Ishikawa (cell line): Measurements from ENCODE around the gene RNU6-7.

Experiments used
- CEBPB ChIP-seq: IDR thresholded peaks from 2 replicates; pipeline ENCODE4 v1.6.1; 2012
- CREB1 ChIP-seq: IDR thresholded peaks from 2 replicates; pipeline ENCODE4 v1.6.1; 2012; ENCODE audit warnings: low read depth
- EGR1 ChIP-seq: IDR thresholded peaks from 2 replicates; pipeline ENCODE4 v1.6.1; 2012
- EP300 ChIP-seq: IDR thresholded peaks from 2 replicates; pipeline ENCODE4 v1.6.1; 2012; ENCODE audit warnings: borderline replicate concordance
- FOXM1 ChIP-seq: IDR thresholded peaks from 2 replicates; pipeline ENCODE4 v1.6.1; 2012; ENCODE audit warnings: low read depth, borderline replicate concordance
- NFIC ChIP-seq: IDR thresholded peaks from 2 replicates; pipeline ENCODE4 v1.6.1; 2012
- RAD21 ChIP-seq: IDR thresholded peaks from 2 replicates; pipeline ENCODE4 v1.6.1; 2012; ENCODE audit warnings: low read depth
- TAF1 ChIP-seq: IDR thresholded peaks from 2 replicates; pipeline ENCODE4 v1.6.1; 2012; ENCODE audit warnings: low read depth, mild to moderate bottlenecking
- TCF12 ChIP-seq: IDR thresholded peaks from 2 replicates; pipeline ENCODE4 v1.6.1; 2012; ENCODE audit warnings: low read depth
- TEAD4 ChIP-seq: IDR thresholded peaks from 2 replicates; pipeline ENCODE4 v1.6.1; 2012
- YY1 ChIP-seq: IDR thresholded peaks from 2 replicates; pipeline ENCODE4 v1.6.1; 2012; ENCODE audit warnings: low read depth
- ZBTB7A ChIP-seq: IDR thresholded peaks from 2 replicates; pipeline ENCODE4 v1.6.1; 2012; ENCODE audit warnings: low read depth
- TF ChIP-seq, protein P1 (sequence below): IDR thresholded peaks from 2 replicates; pipeline ENCODE4 v1.6.1; 2012
- TF ChIP-seq, protein P2 (sequence below): IDR thresholded peaks from 2 replicates; pipeline ENCODE4 v1.6.1; 2012; ENCODE audit warnings: low read depth, mild to moderate bottlenecking
- TF ChIP-seq, protein P3 (sequence below): IDR thresholded peaks from 2 replicates; pipeline ENCODE4 v1.6.1; 2012

The RNU6-7 gene

DNA sequence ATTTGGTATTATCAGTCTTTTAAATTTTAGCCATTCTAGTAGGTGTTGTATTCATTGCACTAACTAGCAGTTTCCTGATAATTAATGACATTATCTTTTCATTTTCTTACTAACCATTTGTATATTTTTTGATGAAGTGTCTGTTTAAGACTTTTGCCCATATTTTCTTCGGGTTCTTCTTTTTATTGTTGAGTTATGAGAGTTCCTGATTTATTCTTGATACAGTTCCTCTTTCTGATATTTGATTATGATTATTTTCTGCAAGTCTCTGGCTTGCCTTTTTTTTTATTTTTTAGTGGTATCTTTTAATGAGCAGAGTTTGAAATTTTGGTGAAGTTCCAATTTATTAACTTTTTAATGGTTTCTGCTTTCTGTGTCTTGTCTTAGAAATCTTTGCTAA lies 6.2 kb upstream of the RNU6-7 start:
- TF ChIP-seq RAD21 (no peak), CEBPB (no peak), TCF12 (no peak), YY1 (no peak), NFIC (no peak), EP300 (no peak), TAF1 (no peak), TEAD4 (no peak), ZBTB7A (no peak), FOXM1 (no peak), CREB1 (no peak)
- TF ChIP-seq, protein P1, sequence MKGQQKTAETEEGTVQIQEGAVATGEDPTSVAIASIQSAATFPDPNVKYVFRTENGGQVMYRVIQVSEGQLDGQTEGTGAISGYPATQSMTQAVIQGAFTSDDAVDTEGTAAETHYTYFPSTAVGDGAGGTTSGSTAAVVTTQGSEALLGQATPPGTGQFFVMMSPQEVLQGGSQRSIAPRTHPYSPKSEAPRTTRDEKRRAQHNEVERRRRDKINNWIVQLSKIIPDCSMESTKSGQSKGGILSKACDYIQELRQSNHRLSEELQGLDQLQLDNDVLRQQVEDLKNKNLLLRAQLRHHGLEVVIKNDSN, result no peak
- TF ChIP-seq, protein P2, sequence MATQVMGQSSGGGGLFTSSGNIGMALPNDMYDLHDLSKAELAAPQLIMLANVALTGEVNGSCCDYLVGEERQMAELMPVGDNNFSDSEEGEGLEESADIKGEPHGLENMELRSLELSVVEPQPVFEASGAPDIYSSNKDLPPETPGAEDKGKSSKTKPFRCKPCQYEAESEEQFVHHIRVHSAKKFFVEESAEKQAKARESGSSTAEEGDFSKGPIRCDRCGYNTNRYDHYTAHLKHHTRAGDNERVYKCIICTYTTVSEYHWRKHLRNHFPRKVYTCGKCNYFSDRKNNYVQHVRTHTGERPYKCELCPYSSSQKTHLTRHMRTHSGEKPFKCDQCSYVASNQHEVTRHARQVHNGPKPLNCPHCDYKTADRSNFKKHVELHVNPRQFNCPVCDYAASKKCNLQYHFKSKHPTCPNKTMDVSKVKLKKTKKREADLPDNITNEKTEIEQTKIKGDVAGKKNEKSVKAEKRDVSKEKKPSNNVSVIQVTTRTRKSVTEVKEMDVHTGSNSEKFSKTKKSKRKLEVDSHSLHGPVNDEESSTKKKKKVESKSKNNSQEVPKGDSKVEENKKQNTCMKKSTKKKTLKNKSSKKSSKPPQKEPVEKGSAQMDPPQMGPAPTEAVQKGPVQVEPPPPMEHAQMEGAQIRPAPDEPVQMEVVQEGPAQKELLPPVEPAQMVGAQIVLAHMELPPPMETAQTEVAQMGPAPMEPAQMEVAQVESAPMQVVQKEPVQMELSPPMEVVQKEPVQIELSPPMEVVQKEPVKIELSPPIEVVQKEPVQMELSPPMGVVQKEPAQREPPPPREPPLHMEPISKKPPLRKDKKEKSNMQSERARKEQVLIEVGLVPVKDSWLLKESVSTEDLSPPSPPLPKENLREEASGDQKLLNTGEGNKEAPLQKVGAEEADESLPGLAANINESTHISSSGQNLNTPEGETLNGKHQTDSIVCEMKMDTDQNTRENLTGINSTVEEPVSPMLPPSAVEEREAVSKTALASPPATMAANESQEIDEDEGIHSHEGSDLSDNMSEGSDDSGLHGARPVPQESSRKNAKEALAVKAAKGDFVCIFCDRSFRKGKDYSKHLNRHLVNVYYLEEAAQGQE, result no peak
- TF ChIP-seq, protein P3, sequence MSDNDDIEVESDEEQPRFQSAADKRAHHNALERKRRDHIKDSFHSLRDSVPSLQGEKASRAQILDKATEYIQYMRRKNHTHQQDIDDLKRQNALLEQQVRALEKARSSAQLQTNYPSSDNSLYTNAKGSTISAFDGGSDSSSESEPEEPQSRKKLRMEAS, result no peak

DNA sequence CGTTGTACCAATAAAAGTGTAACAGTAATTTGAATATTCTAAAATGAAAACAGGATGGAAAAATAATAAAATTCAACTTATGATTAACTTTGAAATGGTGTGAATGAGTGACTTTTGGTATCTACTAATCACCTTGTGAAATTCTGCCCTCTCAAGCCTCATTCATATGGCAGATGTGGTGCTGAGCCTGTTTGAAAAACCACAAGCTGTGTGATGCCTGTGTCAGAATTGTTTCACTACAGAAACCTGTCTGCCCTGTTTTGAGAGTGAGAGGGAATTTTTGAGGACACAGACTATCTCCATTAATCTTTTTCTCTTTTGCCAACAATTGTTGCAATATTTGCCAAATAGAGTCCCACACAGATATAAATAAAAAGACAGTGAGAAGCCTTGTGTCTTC lies 3.9 kb upstream of the RNU6-7 start:
- TF ChIP-seq YY1, result no peak
- TF ChIP-seq, protein P2, result no peak
- TF ChIP-seq TCF12, result no peak
- TF ChIP-seq TEAD4, result no peak
- TF ChIP-seq CREB1, result no peak
- TF ChIP-seq RAD21, result no peak
- TF ChIP-seq, protein P1, result no peak
- no peak for TF ChIP-seq TAF1
- TF ChIP-seq CEBPB, result no peak
- no peak for TF ChIP-seq FOXM1
- no peak for TF ChIP-seq EGR1
- TF ChIP-seq, protein P3, result no peak
- TF ChIP-seq EP300, result no peak
- no peak for TF ChIP-seq NFIC
- no peak for TF ChIP-seq ZBTB7A

DNA sequence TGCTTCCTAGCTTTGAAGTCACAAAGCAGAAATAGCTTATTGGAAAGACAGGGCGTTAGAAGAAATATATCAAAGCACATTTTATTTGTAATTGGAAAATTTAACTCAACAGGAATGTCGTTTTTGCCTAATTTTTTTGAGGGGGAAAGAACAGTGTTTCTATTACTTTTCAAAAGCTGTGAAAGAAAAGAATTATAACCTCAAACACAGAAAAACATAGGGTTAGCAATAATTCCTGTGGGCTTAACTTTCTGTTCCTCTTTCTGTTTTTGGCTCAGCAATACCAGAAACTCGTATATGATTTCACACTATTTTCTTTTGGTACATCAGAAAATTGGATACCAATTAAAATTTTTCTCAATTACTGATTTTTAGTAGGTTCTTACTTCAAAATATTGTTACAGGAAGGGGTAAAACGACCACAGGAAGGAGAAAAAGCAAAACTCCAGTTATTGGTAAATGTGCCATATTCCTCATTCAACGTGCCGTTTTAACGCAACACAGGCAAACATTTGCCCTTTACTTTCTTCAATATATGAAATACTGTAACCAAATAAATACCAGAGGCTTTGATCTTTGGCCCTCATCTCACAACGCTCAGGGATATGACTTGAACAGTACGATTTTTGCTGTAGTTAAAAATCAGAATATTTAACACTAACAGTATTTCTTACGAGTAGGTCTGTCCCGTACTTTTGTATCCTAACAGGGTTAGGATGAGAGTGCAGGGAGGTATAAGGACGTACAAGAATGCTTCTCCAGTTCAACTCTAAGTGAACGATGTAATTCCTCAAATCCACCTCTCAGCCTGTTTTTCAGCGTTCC lies 1.3 kb upstream of the RNU6-7 start:
- no peak for TF ChIP-seq TCF12
- TF ChIP-seq TEAD4, result 0 out of 2 replicates have a peak, but pooled peaks have one; percentile 8

DNA sequence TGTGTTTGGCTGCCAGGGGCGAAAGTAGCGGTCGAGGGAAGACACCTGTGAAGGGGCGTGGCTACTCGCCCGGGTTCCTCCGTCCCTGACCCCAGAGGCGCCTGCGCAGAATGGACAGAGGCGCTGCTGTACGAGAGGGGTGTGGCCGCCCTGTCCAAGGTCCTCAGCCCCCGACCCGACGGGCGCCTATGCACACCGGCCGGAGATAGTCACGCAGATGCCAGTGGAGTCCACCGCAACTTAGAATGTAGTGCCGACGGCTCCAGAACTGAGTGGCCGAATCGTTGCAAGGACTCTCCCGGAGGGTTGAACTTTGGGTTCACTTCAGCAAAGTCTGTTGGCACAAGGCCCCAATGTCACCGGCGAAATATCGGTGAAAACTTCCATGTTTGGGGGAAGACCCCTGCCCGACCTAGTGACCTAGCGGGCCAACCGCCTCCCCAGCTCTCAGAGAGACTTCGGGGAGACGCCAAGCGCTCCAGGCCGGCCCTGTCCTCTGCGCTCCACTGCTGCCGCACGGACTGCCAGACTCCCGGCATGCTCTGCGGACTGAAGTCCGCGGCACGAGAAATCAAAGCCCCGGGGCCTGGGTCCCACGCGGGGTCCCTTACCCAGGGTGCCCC lies 541 bp upstream of the RNU6-7 start:
- peak; percentile 31; the same call in 1 of the 2 replicates for TF ChIP-seq NFIC
- TF ChIP-seq TEAD4, result no peak
- no peak for TF ChIP-seq YY1
- TF ChIP-seq, protein P3, result peak; percentile 26; the same call in 1 of the 2 replicates
- peak; percentile 40 for TF ChIP-seq TCF12
- TF ChIP-seq, protein P2, result peak; percentile 79
- TF ChIP-seq ZBTB7A, result peak; percentile 76; the same call in 1 of the 2 replicates
- TF ChIP-seq TAF1, result peak; percentile 14; the same call in 1 of the 2 replicates
